NCI-H1092 treated with DMSO at 0.1 percent for 48 hours (cell line): Measurements from ENCODE around the gene COL13A1.

ENCODE experiments used
- DNase-seq: peaks from one replicate; lab custom pipeline; 2025; lab: John Stamatoyannopoulos, UW

Gene COL13A1

GRCh38 chr10:69801434-69802315 is at the start of gene COL13A1:
COL13A1 (plus strand) TSS chr10:69801906; CDS start chr10:69802424, 518 bp downstream.
- DNase-seq: no peak

DNA sequence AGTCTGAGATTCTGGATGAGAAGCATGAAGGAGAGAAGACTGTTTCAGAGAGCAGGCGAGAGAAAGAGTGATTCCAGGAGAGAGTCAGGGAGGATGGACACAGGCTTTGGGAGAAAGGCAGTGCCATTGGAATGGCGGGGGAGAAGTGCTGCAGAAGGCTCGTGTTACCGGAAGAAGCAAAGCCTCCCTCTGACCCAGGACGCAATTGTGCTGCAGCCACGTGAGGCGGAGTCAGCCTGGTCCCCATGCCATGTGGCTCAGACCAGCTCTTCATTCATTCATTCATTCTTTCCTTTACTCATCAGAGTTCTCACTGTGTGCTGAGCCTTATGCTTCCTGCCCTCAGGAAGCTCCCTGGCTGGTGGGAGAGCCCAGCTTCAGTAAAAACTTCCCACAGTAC is 49.2 kb upstream of the COL13A1 start:
- DNase-seq: no peak

GRCh38 chr10:69756279-69756678 is 45.4 kb upstream of the COL13A1 start:
- no peak for DNase-seq

- DNase-seq: no peak
Measured at GRCh38 chr10:69757206-69757552, 44.5 kb upstream of the COL13A1 start.

DNA sequence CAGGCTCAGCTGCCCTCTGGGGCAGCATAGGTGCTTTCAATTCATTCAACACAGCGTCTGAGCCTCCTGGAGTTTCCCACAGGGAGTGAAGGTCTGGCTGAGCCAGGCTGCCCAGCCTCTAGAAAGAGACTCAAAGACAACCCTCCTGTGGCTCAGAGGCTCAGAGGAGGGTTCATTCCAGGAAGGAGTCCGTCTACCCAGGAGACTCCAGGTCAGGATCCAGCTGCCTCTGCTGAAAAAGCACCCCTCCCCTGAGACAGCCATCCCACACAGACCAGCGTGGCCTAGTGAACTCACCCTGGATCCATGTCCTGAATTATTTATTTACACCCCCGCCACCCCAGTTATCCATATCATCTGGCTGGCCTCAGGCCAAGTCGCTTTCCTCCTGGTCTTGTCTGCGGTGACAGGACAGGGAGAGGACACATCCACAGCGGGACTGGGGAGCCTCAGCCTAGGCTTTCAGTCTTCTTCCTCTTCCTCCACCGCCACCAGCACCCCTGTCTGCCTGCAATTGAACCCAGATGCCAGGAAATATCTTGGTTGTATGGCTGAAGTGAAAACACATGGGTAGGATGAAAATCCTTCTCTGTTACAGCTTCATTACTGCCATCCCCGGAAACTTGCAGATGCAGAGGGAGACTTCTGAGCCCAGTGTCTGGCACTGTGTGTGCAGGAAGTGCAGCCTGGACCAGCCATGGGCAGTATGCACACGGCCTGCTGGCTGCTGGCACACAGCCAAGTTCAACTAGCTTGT is 44.0 kb upstream of the COL13A1 start:
- no peak for DNase-seq

DNA sequence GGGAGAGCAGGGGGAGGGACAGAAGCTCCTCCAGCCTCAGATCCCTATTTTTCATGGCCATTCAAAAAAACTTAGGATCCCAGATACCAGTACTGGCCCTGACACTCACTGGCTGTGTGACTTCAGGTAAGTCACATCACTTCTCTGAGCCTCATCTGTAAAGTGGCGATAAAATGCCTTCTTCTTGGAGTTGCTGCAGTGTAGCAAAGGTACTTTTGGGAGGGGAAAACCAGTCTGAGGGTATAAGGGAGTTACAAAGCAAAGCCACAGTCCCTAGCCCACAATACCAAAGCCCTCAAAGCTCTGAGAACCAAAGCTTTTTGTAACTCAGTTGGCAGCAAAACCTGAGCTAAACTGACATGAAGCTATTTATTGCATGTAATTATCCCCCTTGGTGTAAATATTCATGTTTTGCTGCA is 43.4 kb upstream of the COL13A1 start:
- no peak for DNase-seq

GRCh38 chr10:69759641-69760040 is 42.1 kb upstream of the COL13A1 start:
- DNase-seq: no peak

GRCh38 chr10:69760072-69760471 is 41.6 kb upstream of the COL13A1 start:
- DNase-seq: no peak

- no peak for DNase-seq
Measured at GRCh38 chr10:69761320-69761719, 40.4 kb upstream of the COL13A1 start.

- no peak for DNase-seq
Measured at GRCh38 chr10:69766161-69766910, 35.4 kb upstream of the COL13A1 start.

DNA sequence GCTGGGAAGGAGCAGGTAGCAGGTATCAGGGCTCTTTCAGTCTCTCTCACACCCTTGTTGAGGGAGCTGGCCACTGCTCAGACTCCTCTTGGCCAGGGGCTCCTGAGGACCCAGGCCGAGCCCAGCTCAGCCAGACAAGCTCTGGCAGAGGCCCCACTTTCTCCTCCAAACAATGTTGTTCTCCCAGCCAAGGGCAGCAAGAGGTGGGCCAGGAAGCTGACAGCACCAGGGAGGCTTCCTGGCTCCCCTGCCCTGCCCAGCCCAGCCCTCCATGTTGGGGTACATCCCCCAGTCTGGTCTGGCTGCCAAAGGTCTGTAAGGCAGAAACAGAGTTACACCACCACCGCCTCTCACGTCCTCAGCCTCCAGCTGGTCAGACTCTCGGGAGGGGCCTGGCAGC is 33.9 kb upstream of the COL13A1 start:
- no peak for DNase-seq

DNA sequence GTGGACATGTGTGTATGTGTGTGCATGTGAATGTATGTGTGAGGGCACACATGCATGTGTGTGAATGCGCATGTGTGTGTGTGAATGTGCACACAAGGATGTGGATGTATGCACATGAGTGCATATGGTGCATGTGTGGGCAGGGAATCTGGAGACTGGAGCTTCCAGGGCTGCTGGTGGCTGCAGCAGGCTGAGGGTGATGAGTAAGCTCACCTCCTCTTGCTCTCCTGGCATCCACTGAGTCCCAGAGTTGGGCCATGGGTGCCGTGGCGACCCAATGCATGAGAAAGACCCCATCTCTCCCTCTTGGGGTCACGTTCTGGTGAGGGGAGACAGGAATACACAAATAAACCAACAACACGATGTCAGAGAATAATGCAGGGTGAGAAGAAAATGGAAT is 33.3 kb upstream of the COL13A1 start:
- DNase-seq: no peak

- DNase-seq: no peak
Measured at GRCh38 chr10:69769395-69769992, 32.2 kb upstream of the COL13A1 start.

- DNase-seq: no peak
Measured at GRCh38 chr10:69772933-69773704, 28.6 kb upstream of the COL13A1 start.

- no peak for DNase-seq
Measured at GRCh38 chr10:69774596-69774995, 27.1 kb upstream of the COL13A1 start.

- DNase-seq: no peak
Measured at GRCh38 chr10:69780077-69780476, 21.6 kb upstream of the COL13A1 start.

DNA sequence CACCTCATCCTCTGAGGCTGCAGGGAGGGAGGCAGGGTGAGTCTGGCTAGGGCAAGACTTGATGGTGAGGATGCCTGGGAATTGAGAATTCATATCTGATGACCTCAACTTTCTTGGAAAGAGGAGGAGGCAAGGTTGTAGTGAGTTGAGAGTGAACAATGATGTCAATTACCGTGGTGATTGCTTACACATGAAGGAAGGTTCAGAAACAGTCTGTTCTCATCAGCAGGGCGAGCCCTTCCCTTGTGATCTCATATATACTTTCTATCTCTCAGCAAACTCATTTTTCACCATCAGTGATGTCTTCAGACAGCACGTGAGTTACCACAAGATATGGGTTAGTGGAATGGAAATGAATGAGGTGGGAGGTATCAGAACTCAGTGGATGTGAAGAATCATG is 20.1 kb upstream of the COL13A1 start:
- DNase-seq: no peak

DNA sequence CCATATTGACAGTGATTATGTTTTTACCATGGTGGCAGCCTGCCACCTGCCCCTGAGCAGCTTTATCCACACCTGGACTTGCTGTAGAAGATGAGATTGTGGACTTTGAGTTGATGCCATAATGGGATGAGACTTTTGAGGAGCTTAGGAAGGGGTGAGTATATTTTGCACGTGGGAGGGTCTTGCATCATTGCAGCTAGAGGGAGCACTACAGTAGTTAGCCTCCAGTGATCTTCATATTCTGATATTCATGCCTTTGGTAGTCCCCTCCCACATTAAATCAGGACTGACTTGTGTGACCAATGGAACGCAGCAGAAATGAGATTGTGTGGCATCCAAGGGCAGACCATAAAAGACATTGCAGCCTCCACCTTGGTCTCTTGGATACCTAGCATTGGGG is 18.2 kb upstream of the COL13A1 start:
- no peak for DNase-seq

- no peak for DNase-seq
Measured at GRCh38 chr10:69786791-69787190, 14.9 kb upstream of the COL13A1 start.

- no peak for DNase-seq
Measured at GRCh38 chr10:69787681-69788080, 14.0 kb upstream of the COL13A1 start.

- DNase-seq: no peak
Measured at GRCh38 chr10:69789164-69789576, 12.5 kb upstream of the COL13A1 start.
